Sigmoid colon (tissue), 4 donors: Measurements from ENCODE around the gene GSTA4.

ENCODE experiments used
- POLR2A ChIP-seq, 2 donors: fragments of 450-650 bp; IDR thresholded peaks; one replicate each; pipeline ENCODE4 v1.6.1; 2016; ENCODE audit warnings: antibody characterized with exemption in 2 of 2, mild to moderate bottlenecking in 2 of 2, moderate library complexity in 2 of 2
- POLR2AphosphoS5 ChIP-seq, 4 donors: sonication (generic); formaldehyde crosslinking; IDR thresholded peaks; one replicate each; pipeline ENCODE4 v1.6.1; 2017; ENCODE audit warnings: antibody characterized with exemption in 4 of 4
- TF ChIP-seq, protein P1 (sequence below), 4 experiments: fragments of 450-650 bp in 3 of 4; fragments of 200-600 bp in 1 of 4; IDR thresholded peaks; one replicate each; pipeline ENCODE4 v1.5.1; 2016 to 2019; ENCODE audit warnings: antibody characterized with exemption in 4 of 4, mild to moderate bottlenecking in 3 of 4, moderate library complexity in 2 of 4

- TF ChIP-seq POLR2A (IDR thresholded peaks at IDR 0.05) (no peak), POLR2AphosphoS5 (IDR thresholded peaks at IDR 0.05) (no peak)
- TF ChIP-seq, protein P1, sequence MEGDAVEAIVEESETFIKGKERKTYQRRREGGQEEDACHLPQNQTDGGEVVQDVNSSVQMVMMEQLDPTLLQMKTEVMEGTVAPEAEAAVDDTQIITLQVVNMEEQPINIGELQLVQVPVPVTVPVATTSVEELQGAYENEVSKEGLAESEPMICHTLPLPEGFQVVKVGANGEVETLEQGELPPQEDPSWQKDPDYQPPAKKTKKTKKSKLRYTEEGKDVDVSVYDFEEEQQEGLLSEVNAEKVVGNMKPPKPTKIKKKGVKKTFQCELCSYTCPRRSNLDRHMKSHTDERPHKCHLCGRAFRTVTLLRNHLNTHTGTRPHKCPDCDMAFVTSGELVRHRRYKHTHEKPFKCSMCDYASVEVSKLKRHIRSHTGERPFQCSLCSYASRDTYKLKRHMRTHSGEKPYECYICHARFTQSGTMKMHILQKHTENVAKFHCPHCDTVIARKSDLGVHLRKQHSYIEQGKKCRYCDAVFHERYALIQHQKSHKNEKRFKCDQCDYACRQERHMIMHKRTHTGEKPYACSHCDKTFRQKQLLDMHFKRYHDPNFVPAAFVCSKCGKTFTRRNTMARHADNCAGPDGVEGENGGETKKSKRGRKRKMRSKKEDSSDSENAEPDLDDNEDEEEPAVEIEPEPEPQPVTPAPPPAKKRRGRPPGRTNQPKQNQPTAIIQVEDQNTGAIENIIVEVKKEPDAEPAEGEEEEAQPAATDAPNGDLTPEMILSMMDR (IDR thresholded peaks at IDR 0.05) = no peak
These were observed 22.1 kb downstream of the GSTA4 start for GRCh38 chr6:52972989-52973388.
